GM12892 (cell line): ENCODE measurements around the gene RBMS3.

ENCODE experiments used
- POLR2A ChIP-seq: IDR thresholded peaks from 2 replicates; pipeline ENCODE4 v1.6.1; 2011; ENCODE audit warnings: low read depth, low read length, control low read depth
- POLR2AphosphoS5 ChIP-seq: IDR thresholded peaks from 2 replicates; pipeline ENCODE4 v1.6.1; 2011; ENCODE audit warnings: low read depth, low read length, control low read depth
- TAF1 ChIP-seq: IDR thresholded peaks from 2 replicates; pipeline ENCODE4 v1.6.1; 2011; ENCODE audit warnings: low read depth, mild to moderate bottlenecking, control low read depth, low read length, borderline replicate concordance

GRCh38 chr3:29484633-29485032 is 203.8 kb downstream of the RBMS3 start:
- TF ChIP-seq POLR2A: no peak
- no peak for TF ChIP-seq TAF1
- no peak for TF ChIP-seq POLR2AphosphoS5
